ENCODE measurements around the gene ADCY3. TPM values are rescaled to one million over a fixed set of nuclear protein-coding genes. Genes with fewer than 3 reads are reported as not detected.

The ADCY3 gene
- polyA plus RNA-seq, 1 donor (not counting 4 experiments of a cell fraction or from before 2014, with no cell fraction given), result 33.2 TPM

DNA sequence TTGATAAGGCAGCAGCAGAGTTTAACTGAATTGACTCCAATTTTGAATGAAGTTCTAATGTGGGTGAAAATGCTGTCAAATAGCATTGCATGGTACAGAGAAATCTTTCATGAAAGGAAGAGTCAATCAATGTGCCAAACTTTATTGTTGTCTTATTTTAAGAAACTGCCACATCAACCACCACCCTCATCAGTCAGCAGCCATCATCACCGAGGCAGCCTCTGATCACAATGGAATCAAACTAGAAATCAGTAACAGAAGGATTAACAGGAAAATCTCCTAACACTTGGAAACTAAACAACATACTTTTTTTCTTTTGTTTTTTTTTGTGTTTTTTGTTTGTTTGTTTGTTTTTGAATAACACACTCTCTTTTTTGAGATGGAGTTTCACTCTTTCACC lies 41.9 kb upstream of the ADCY3 start:
- Histone ChIP-seq H3K79me2 (ENCODE audit: control insufficient read depth, insufficient read depth, low read length) (no peaks in the 10 kb centered on the region), H3K9me3 (ENCODE audit: control insufficient read depth, low read depth, low read length) (no peaks in the 10 kb centered on the region), H3K27ac (ENCODE audit: control insufficient read depth, insufficient read depth, low read length) (no peak overlapping the region), H3K4me2 (ENCODE audit: control insufficient read depth, extremely low read depth, insufficient read depth, low read depth, low read length) (no peak overlapping the region), H3K4me1 (ENCODE audit: control insufficient read depth, extremely low read depth, insufficient read depth, low read length) (no peaks in the 10 kb centered on the region), H4K20me1 (ENCODE audit: control insufficient read depth, extremely low read depth, insufficient read depth, low read length) (no peaks in the 10 kb centered on the region), H3K9me1 (ENCODE audit: control insufficient read depth, extremely low read depth, insufficient read depth, low read length) (no peaks in the 10 kb centered on the region), H3K4me3 (ENCODE audit: control insufficient read depth in 2 of 3, extremely low read depth in 1 of 3, insufficient read depth in 2 of 3, low read depth in 1 of 3, low read length in 3 of 3) (no peak overlapping the region), H3K36me3 (ENCODE audit: control insufficient read depth in 2 of 2, extremely low read depth in 1 of 2, insufficient read depth in 2 of 2, low read length in 2 of 2) (peaks cover 7 to 11% of the 10 kb centered on the region in 2 experiments), H3K9ac (ENCODE audit: control insufficient read depth, extremely low read depth, insufficient read depth, low read length) (no peak overlapping the region), H2AFZ (ENCODE audit: control insufficient read depth, low read length) (no peak overlapping the region), H3K27me3 (ENCODE audit: control insufficient read depth, extremely low read depth, insufficient read depth, low read length) (no peaks in the 10 kb centered on the region)
- FAIRE-seq (no peak), DNase-seq (ENCODE audit: low read depth, low spot score) (no peak)
- dilution Hi-C loops (cut with MboI; ENCODE audit: extremely low pct_ligation_motif_present, low sequenced_read_pairs), result no loop called here
- TF ChIP-seq EZH2 (IDR thresholded peaks at IDR 0.05; ENCODE audit: low read length) (no peak), CTCF (optimal IDR thresholded peaks at IDR 0.05 in 1 of 3, IDR thresholded peaks at IDR 0.05 in 1 of 3, conservative IDR thresholded peaks at IDR 0.05 in 1 of 3; ENCODE audit: extremely low read depth in 1 of 3, insufficient read depth in 2 of 3, low read length in 3 of 3) (no peak)

DNA sequence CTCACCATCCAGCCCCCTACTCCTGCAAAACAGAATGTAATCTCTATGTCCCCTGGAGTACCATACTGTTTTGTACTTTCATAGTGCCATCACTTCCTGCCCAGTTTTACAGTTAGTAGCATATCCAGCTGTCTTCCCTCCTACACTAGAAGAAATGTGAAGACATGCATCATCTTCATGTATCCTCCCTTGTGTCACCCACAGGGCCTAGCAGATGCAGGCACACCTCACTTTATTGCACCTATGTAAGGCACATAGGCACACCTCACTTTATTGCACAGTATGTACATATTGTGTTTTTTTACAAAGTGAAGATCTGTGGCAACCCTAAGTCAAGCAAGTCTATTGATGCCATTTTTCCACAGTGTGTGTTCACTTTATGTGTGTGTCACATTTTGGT lies 39.7 kb upstream of the ADCY3 start:
- H3K4me3 ChIP-seq (ENCODE audit: control insufficient read depth in 2 of 3, extremely low read depth in 1 of 3, insufficient read depth in 2 of 3, low read depth in 1 of 3, low read length in 3 of 3), result no peak overlapping the region
- FAIRE-seq (no peak), DNase-seq (ENCODE audit: low read depth, low spot score) (no peak)
- H3K4me1 ChIP-seq (ENCODE audit: control insufficient read depth, extremely low read depth, insufficient read depth, low read length), result no peaks in the 10 kb centered on the region
- dilution Hi-C loops (cut with MboI; ENCODE audit: extremely low pct_ligation_motif_present, low sequenced_read_pairs), result no loop called here
- H3K9me3 ChIP-seq (ENCODE audit: control insufficient read depth, low read depth, low read length), result no peaks in the 10 kb centered on the region
- H3K79me2 ChIP-seq (ENCODE audit: control insufficient read depth, insufficient read depth, low read length), result no peaks in the 10 kb centered on the region
- H3K9me1 ChIP-seq (ENCODE audit: control insufficient read depth, extremely low read depth, insufficient read depth, low read length), result no peaks in the 10 kb centered on the region
- H3K4me2 ChIP-seq (ENCODE audit: control insufficient read depth, extremely low read depth, insufficient read depth, low read depth, low read length), result no peak overlapping the region
- peaks cover 9 to 14% of the 10 kb centered on the region in 2 experiments for H3K36me3 ChIP-seq (ENCODE audit: control insufficient read depth in 2 of 2, extremely low read depth in 1 of 2, insufficient read depth in 2 of 2, low read length in 2 of 2)
- no peak overlapping the region for H3K9ac ChIP-seq (ENCODE audit: control insufficient read depth, extremely low read depth, insufficient read depth, low read length)
- H3K27me3 ChIP-seq (ENCODE audit: control insufficient read depth, extremely low read depth, insufficient read depth, low read length), result no peaks in the 10 kb centered on the region
- no peaks in the 10 kb centered on the region for H4K20me1 ChIP-seq (ENCODE audit: control insufficient read depth, extremely low read depth, insufficient read depth, low read length)
- H2AFZ ChIP-seq (ENCODE audit: control insufficient read depth, low read length), result no peak overlapping the region
- no peak for TF ChIP-seq CTCF (optimal IDR thresholded peaks at IDR 0.05 in 1 of 3, IDR thresholded peaks at IDR 0.05 in 1 of 3, conservative IDR thresholded peaks at IDR 0.05 in 1 of 3; ENCODE audit: extremely low read depth in 1 of 3, insufficient read depth in 2 of 3, low read length in 3 of 3)
- no peak for TF ChIP-seq EZH2 (IDR thresholded peaks at IDR 0.05; ENCODE audit: low read length)
- H3K27ac ChIP-seq (ENCODE audit: control insufficient read depth, insufficient read depth, low read length), result no peak overlapping the region

Data from keratinocyte (primary cell).